Myocyte (in vitro differentiated cells): ENCODE measurements around the gene PILRA. TPM values are rescaled to one million over a fixed set of nuclear protein-coding genes. Genes with fewer than 3 reads are reported as not detected.

Experiments used
- total RNA-seq: library from RNA; depleted of rRNA; stranded (reverse); fragments of >200 nt; gene quantifications from 2 replicates; pipeline ENCODE4 v1.2.3, GENCODE V29; 2014

Gene PILRA
- total RNA-seq, 1 donor from 2014 or later: 0.51 TPM

Other genes starting within 250 kb of the PILRA start
- gene MBLAC1, start 246.5 kb upstream of the PILRA start, total RNA-seq: 3.5 and 4.5 TPM in 2 replicates
- 117 and 139 TPM in 2 replicates for gene LAMTOR4, start 224.6 kb upstream of the PILRA start, total RNA-seq
- gene TRAPPC14, start 214.8 kb upstream of the PILRA start, total RNA-seq: 11.2 and 12.7 TPM in 2 replicates
- 4.4 and 4.8 TPM in 2 replicates for gene GAL3ST4, start 204.9 kb upstream of the PILRA start, total RNA-seq
- gene GPC2, start 196.1 kb upstream of the PILRA start, total RNA-seq: 60.4 and 65.3 TPM in 2 replicates
- gene STAG3, start 195.6 kb upstream of the PILRA start, total RNA-seq: 0.31 TPM in 1 of 2 replicates, not detected in the other
- not detected in 2 replicates for gene PVRIG, start 153.5 kb upstream of the PILRA start, total RNA-seq
- gene SPDYE3, start 65.8 kb upstream of the PILRA start, total RNA-seq: not detected in 2 replicates
- gene PILRB, start 15.4 kb upstream of the PILRA start, total RNA-seq: 10.7 and 11.0 TPM in 2 replicates
- gene ZCWPW1, start 55.2 kb downstream of the PILRA start, total RNA-seq: 4.9 and 8.3 TPM in 2 replicates
- gene MEPCE, start 56.3 kb downstream of the PILRA start, total RNA-seq: 38.1 and 41.3 TPM in 2 replicates
- gene PPP1R35, start 63.0 kb downstream of the PILRA start, total RNA-seq: 42.2 and 44.3 TPM in 2 replicates
- 0.31 and 0.48 TPM in 2 replicates for gene SPACDR, start 90.8 kb downstream of the PILRA start, total RNA-seq
- 32.9 and 34.6 TPM in 2 replicates for gene TSC22D4, start 105.7 kb downstream of the PILRA start, total RNA-seq
- gene NYAP1, start 110.4 kb downstream of the PILRA start, total RNA-seq: 0.05 TPM in 1 of 2 replicates, not detected in the other
- gene AGFG2, start 165.7 kb downstream of the PILRA start, total RNA-seq: 10.5 and 11.7 TPM in 2 replicates
- 0.21 TPM in 1 of 2 replicates, not detected in the other for gene SAP25, start 200.4 kb downstream of the PILRA start, total RNA-seq
- 63.1 and 99.7 TPM in 2 replicates for gene LRCH4, start 212.6 kb downstream of the PILRA start, total RNA-seq
- 0.21 and 1.2 TPM in 2 replicates for gene FBXO24, start 212.8 kb downstream of the PILRA start, total RNA-seq
- 14.1 and 16.6 TPM in 2 replicates for gene PCOLCE, start 228.9 kb downstream of the PILRA start, total RNA-seq
- gene MOSPD3, start 239.1 kb downstream of the PILRA start, total RNA-seq: 8.1 and 10.9 TPM in 2 replicates